ENCODE data around the gene ZBTB7C.

DNA sequence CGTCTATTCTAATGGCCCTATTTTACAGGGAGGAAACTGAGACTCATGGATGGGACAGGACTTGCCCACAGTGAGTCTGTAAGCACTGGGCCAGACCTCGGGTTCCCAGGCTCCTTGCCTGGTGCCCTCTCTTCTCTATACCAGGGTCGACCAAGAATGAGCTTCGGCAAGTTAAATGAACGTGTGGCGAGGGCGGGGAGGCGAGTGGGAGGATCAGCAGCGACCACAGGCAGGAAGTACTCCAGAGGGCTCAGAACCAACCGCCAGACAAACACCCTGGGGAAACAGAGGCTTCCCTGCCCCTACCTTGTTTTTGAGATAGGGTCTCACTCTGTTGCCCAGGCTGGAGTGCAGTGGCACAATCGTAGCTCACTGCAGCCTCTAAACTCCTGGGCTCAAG, 301.0 kb downstream of the ZBTB7C start:
- TF ChIP-seq POLR2A (IDR thresholded peaks at IDR 0.05) (no peak), POLR2AphosphoS5 (IDR thresholded peaks at IDR 0.05) (no peak)
- TF ChIP-seq, protein P1, sequence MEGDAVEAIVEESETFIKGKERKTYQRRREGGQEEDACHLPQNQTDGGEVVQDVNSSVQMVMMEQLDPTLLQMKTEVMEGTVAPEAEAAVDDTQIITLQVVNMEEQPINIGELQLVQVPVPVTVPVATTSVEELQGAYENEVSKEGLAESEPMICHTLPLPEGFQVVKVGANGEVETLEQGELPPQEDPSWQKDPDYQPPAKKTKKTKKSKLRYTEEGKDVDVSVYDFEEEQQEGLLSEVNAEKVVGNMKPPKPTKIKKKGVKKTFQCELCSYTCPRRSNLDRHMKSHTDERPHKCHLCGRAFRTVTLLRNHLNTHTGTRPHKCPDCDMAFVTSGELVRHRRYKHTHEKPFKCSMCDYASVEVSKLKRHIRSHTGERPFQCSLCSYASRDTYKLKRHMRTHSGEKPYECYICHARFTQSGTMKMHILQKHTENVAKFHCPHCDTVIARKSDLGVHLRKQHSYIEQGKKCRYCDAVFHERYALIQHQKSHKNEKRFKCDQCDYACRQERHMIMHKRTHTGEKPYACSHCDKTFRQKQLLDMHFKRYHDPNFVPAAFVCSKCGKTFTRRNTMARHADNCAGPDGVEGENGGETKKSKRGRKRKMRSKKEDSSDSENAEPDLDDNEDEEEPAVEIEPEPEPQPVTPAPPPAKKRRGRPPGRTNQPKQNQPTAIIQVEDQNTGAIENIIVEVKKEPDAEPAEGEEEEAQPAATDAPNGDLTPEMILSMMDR (IDR thresholded peaks at IDR 0.05) = no peak
